AG09319 (cell line): ENCODE data around the gene SHC2.

ENCODE experiments used
- DNase-seq: peaks from one replicate; pipeline ENCODE4 v3.0.0-alpha.2; 2010; ENCODE audit warnings: low read depth; ENCODE audit errors: extremely low read depth
- TF ChIP-seq, protein P1 (sequence below): IDR thresholded peaks from 2 replicates; pipeline ENCODE4 v1.5.1; 2011; ENCODE audit warnings: low read depth, mild to moderate bottlenecking, inconsistent platforms, low read length, moderate library complexity

SHC2 gene

GRCh38 chr19:402786-403185, 58.0 kb downstream of the SHC2 start:
- DNase-seq = no peak
- TF ChIP-seq, protein P1, sequence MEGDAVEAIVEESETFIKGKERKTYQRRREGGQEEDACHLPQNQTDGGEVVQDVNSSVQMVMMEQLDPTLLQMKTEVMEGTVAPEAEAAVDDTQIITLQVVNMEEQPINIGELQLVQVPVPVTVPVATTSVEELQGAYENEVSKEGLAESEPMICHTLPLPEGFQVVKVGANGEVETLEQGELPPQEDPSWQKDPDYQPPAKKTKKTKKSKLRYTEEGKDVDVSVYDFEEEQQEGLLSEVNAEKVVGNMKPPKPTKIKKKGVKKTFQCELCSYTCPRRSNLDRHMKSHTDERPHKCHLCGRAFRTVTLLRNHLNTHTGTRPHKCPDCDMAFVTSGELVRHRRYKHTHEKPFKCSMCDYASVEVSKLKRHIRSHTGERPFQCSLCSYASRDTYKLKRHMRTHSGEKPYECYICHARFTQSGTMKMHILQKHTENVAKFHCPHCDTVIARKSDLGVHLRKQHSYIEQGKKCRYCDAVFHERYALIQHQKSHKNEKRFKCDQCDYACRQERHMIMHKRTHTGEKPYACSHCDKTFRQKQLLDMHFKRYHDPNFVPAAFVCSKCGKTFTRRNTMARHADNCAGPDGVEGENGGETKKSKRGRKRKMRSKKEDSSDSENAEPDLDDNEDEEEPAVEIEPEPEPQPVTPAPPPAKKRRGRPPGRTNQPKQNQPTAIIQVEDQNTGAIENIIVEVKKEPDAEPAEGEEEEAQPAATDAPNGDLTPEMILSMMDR = no peak

DNA sequence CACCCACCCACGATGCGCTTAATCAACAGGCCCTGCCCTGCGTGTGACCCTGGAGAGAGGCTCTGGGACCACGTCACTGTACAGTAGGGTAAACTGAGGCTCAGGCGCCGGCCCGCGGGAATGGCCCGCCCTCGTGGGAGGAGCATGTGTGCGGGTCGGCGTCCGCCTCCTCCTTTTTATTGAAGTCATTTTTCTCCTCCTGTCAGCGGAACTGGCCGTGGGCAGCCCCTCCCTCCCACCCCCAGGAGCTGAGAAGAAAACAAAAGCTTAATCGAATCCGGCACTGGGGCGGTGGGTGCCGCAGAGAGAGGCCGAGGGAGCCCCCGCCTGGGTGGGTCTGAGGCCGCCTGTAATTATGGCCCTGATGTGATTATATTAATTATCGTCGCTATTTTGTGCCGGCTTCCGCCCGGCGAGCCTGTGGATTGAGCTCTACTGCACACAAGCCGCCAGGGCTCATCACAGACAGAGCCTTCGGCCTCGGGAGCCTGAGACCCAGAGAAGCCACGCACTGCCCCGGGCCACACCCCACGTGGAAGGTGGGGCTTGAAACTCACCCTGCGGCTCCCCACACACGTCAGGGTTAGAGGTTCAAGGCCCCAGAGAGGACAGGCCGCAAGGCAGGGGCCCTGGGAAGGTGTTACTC, 58.8 kb downstream of the SHC2 start:
- TF ChIP-seq, protein P1 = no peak
- DNase-seq = no peak

- DNase-seq = no peak
- TF ChIP-seq, protein P1 = no peak
Measured at GRCh38 chr19:400976-401865, 59.6 kb downstream of the SHC2 start.

DNA sequence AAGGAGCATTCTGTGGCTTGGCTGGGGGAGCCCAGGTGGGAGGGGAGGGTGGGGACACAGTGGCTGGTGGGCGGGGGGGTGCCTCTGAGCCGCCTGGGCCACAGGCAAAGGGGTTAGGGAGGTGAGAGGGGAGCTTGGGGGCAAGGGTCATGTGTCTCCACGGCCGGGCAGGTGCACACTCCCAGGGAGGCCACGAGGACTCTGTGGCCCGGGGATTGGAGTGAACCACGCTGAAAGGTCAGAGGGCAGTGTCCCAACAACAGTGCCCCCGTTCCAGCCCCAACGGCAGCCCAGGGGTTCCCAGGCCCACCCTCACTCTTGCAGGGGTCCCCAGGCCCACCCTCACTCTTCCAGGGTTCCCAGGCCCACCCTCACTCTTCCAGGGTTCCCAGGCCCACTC, 61.5 kb downstream of the SHC2 start:
- no peak for DNase-seq
- TF ChIP-seq, protein P1 = no peak

- TF ChIP-seq, protein P1 = no peak
- no peak for DNase-seq
Measured at GRCh38 chr19:398719-399118, 62.1 kb downstream of the SHC2 start.

GRCh38 chr19:397941-398706, 62.7 kb downstream of the SHC2 start:
- no peak for DNase-seq
- TF ChIP-seq, protein P1 = no peak

DNA sequence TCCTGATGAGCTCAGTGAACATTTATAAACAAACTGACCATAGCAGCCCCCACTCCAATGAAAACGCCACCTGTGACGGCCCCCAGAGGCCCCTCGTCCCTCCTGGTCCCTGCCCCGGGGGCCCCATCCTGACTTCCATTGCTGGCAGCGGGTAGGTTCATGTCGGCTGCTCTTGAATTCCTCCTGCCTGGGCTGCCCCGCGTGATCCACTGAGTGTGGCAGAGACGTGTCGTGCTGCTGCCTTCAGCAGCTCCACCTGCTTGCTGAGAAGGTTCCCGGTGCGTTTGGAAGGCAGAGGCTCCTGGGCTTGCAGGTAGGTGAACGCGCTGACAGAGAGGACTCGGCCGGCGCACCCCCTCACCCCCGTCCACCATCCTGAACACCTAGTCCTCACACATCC, 63.5 kb downstream of the SHC2 start:
- no peak for DNase-seq
- TF ChIP-seq, protein P1 = no peak
